ENCODE data around the gene LNPK.
"Not testable (repeated sequence)": the region's sequence is repeated elsewhere in the genome, so short reads cannot be mapped to it uniquely, and the experiment has no call there.

Gene LNPK

DNA sequence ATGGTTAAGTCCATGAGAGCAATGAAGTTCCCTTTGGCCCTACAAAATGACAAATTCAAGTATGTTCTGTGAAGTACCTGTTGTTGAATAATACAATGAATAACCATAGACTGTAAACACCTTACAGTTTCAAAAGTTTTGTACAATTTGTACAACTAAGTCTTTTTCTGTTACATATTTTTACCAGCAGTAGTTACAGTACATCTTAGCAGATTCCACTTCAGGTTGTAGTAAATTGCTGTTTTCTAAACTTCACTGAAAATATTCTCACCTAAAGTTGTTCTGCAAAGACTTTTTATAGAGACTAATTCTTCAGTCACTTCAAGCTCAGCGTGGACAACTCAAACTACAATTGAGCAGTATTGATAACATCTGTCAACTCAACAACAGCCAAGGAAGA is 28.7 kb downstream of the LNPK start:
- no peak for DNase-seq (ENCODE audit: low spot score)

DNA sequence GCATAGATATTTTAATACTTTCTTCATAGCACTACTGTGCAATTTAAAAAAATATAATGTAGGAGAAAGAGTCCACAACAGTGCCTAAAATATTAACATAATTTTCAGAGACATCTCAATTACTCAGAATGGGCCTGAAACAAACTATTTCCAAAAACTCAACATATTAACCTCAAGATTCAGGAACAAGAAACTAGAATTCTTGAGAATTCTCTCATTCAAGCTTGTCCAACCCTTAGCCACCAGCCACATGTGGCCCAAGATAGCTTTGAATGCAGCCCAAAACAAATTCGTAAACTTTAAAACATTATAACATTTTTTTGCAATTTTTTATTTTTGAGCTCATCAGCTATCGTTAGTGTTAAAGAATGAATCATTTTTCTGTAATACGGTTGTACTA is 35.2 kb downstream of the LNPK start:
- no peak for DNase-seq (ENCODE audit: low spot score)

DNA sequence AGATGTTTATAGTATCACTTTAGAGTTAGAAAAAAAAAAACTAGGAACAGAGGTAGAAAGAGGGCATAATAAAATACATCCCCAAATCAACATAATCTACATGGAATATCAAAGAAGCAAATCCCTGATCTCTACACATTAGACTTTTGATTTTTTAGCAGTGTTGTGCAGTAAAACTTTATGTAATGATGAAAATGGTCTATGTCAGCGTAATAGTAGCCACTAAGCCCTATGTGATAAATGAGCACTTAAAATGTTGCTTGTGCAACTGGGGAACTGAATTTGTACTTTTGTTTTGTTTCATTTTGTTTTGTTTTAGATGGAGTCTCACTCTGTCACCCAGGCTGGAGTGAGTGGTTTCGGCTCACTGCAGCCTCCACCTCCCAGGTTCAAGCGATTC is 36.3 kb downstream of the LNPK start:
- no peak for DNase-seq (ENCODE audit: low spot score)

DNA sequence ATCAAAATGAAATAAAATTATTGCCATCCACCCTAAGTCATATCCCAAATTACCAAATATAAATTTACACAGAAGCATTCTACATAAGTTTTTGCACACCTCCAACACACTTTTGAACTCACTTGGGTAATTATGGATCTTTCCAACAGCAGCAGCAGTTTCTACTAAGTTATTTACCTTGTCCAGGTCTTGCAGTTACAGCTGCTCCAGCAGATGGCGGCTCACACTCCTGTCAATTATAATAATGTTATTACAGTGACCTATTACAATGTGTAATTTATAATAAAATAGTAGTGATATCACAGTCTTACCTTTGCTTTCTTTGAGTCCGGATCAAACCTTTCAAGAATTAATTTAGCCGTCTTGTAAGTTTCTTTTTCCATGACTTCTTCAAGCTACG is 37.9 kb downstream of the LNPK start:
- DNase-seq (ENCODE audit: low spot score) = peak; percentile 18

DNA sequence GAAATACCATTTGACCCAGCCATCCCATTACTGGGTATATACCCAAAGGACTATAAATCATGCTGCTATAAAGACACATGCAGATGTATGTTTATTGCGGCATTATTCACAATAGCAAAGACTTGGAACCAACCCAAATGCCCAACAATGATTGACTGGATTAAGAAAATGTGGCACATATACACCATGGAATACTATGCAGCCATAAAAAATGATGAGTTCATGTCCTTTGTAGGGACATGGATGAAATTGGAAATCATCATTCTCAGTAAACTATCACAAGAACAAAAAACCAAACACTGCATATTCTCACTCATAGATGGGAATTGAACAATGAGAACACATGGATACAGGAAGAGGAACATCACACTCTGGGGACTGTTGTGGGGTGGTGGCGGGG is 38.9 kb downstream of the LNPK start:
- not testable (repeated sequence) for DNase-seq (ENCODE audit: low spot score)

DNA sequence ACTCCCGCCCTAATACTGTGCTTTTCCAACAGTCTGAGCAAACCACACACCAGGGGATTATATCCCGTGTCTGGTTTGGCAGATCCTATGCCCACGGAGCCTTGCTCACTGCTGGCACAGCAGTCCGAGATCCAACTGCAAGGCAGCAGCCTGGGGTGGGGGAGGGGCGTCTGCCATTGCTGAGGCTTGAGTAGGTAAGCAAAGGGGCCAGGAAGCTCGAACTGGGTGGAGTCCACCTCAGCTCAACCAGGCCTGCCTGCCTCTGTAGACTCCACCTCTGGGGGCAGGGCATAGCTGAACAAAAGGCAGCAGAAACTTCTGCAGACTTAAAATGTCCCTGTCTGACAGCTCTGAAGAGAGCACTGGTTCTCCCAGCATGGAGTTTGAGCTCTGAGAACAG is 44.2 kb downstream of the LNPK start:
- DNase-seq (ENCODE audit: low spot score) = no peak

DNA sequence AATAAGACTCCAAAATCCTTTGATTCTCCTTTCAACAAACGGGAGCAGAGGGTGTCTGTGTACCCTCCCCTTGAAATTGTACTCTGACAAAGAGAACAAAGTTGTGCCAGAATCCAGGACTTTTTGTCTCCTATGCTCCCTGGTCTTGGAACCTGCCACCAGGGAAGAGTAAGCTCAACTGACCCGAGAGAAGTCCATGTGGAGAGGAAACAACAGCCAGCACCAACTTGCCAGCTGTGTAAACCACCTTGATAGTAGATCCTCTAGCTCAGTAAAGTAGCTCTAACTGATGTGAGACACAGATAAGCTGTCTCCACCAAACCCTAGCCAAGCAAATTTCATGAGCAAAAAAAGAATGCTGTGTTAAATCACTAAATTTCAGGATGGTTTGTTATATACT is 46.9 kb downstream of the LNPK start:
- no peak for DNase-seq (ENCODE audit: low spot score)

DNA sequence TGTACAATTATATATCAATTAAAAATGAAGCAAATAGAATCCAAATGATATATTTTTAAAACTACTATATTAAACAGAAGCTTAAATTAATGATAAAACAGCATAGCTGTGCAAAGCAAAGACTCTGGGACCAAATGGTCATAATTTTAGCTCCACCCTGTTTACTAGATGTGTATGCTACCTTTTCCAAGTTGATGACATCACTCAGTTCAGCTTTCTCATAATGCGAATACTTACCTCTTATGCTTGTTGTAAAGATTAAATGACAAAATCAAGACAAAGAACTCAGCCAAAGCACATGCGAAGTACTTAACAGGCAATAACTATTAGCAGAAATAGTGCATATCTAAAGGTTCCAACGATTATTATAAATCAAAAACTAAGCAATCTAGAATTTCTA is 51.6 kb downstream of the LNPK start:
- DNase-seq (ENCODE audit: low spot score) = no peak

DNA sequence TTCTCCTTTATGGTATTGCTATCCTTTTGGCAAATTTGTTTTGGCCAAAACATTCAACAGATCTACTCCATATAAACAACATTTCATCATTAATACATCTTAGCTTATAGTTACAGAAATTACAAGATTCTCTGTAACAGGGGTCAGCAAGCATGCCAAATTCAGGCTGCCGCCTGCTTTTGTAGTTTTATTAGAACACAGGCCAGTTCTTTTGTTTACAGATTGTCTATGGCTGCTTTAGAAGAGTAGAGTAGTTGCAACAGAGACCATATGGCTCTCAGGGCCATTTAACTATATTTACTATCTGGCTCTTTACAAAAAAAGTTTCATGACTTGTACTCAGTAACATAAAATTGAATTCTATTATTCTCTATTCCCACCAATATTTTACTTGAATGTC is 53.9 kb downstream of the LNPK start:
- DNase-seq (ENCODE audit: low spot score) = no peak

DNA sequence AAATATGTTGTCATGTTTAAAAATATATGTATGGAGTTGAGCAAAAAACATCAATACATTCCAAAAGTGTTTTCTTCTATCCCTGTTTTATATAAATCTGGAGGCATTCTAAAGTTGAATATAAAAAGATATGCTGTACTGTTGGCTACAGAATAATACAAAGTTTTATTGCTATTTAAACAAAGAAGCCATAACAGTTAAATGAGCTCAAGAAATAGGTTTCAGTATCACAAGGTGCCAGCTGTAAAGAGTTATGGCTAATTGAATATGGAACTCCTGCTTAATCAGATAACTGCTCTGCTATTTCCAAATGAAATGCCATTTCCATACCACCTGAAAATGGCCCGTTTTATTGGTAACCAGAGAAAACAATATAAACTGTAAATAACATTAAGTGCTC is 55.0 kb downstream of the LNPK start:
- DNase-seq (ENCODE audit: low spot score) = no peak

DNA sequence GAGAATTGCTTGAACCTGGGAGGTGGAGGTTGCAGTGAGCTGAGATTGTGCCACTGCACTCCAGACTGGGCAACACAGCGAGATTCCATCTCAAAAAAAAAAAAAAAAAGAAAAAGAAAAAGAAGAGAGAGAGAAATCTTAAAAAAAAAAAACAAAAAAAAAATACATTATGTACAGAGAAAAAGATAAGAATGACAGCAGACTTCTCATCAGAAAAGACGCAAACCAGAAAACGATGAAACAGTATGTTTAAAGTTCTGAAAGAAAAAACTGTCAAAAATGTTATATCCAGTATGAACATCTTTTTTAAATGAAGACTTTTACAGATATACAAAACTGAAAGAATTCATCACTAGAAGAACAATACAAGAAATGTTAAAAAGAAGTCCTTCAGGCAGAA is 60.4 kb downstream of the LNPK start:
- no peak for DNase-seq (ENCODE audit: low spot score)

DNA sequence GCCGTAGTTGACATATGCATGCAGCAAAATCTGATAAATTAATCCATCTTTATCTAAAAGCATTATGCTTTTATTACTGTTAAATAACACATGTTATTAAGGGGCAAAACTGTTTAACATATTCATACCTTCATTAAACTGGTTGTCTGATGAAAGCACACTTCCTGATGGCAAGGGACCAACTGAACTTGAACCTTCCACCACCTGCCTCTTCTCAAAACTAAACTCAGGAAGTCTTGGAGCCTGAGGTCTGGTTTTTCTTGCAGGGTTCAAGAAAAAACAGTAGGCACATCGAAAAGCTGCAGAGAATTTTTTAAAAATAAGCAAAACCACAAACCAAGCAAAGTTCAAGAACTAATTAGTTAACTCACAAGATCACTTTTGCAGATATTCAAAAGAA is 64.9 kb downstream of the LNPK start:
- no peak for DNase-seq (ENCODE audit: low spot score)

DNA sequence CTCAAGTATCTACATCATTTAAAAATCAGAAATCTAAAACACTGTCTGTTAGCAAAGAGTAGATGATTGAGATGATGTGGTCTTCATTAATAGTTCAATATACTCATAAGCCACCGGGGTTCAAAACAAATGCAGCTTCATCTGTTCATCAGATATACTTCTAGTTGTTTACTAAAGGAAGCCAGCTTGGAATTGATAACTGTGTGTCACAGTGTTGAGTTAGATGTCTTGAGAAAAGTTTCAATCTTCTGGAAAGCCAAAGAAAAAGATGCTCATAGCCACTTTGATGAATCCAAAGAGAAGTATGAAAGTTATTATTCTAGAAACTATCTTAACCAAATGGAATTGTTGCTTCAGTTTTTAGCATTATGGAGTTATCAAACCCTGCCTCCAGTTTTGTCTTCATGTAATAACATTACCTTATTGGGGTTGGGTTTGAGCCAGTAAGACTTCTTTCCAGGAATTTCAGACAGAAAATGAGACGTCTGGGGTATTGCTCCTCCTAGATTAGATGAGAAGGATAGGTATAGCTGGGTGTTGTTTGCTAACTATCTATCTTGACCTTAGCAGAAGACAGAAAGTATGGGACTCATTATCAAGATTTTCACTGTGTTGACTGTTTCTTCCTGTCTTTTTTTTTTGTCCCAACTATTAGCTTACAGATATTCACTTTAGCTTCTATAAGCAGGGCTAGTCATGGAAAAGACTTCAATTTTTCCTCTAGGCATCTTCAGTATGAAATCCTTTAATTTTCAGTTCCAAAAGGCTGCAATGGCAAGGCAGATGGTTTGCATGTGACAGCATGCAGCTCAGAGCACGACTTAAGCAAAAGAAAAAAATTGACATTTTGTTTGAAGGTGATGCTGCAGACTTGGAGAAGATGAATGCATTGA is 66.5 kb downstream of the LNPK start:
- DNase-seq (ENCODE audit: low spot score) = no peak

DNA sequence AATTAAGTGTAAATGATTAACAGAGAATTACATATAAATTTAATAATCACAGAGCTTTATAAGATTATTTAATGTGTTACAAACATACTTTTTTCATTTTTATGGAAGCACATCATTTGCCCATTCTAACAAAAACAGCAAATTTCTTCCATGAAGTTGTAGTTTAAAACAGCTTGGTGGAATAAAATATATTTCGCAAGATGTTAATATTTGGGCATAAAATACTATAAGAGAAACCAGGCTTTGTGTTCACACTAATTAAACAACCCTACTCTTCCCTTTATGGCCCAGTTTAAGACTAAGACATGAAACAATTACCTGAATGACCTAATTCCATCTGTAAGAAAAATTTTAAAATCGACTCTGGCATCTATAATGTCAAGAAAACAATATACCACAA is 69.4 kb downstream of the LNPK start:
- DNase-seq (ENCODE audit: low spot score) = no peak

DNA sequence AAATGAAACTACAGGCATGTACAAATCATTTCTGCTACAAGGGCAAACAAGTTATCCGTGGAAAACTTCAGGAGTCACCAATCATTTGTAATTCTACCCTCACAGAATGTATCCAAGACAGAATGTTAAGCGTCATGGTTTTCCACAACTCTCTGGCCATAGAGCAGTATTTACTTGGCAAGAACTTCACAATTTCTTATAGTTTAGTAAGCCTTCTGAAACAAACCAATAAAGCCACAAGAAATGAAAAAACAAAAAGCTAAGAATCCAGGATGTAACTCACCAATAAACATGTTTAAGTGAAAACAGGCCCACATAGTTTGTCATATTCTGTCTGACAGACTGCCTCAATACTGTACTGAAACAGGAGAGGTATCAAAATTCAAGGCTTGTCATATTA is 70.3 kb downstream of the LNPK start:
- DNase-seq (ENCODE audit: low spot score) = no peak

DNA sequence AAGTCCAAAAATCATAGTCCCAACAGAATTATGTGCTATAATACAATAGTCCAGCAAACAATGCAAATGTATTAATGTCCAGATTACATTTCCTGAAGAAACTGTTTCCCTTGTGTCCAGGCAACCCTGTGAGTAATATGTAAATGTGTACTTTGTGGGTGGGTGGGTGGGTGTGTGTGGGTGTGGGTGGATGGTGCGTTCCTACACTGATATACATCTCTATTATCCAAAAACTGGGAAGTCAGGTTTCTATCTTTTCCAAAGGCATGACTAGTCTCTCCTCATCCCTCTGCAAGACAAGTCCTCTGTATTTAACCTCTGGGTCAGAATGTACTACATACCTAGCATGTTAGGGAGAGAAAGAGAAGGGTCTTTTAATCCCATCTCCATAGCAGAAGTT is 71.6 kb downstream of the LNPK start:
- no peak for DNase-seq (ENCODE audit: low spot score)

DNA sequence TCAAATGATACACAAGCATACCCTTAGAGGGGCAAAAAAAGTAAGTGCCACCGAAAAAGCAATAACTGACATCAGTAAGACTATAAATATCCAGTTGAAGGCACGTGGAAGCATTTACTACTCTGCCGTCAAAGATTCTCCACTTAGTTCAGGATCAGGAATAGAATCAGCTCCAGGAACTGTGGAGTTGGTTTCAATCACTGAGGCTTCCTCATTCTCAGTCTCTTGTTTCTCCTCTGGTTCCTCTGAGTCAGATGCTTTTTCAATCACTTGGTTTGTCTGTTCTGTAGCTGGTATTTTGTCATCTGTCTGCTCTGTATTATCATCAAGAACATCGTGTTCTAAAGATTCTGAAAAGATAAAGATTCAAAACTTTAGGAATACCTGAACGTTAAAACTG is 72.2 kb downstream of the LNPK start:
- no peak for DNase-seq (ENCODE audit: low spot score)

DNA sequence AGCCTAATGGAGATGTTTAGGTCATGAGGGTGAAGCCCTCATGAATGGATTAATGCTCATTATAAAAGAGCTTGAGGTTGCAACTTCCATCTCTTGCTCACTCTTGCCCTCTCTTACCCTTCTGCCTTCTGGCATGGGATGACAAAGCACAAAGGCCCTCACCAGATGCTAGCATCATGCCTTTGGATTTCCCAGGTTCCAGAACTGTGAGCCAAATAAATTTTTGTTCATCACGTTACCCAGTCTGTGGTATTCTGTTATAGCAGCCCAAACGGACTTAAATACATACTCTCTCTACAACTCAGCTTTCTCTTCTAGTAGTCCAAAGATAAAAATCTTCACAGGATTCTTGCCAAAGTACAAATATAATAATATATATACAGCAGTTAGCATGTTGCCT is 75.8 kb downstream of the LNPK start:
- no peak for DNase-seq (ENCODE audit: low spot score)

DNA sequence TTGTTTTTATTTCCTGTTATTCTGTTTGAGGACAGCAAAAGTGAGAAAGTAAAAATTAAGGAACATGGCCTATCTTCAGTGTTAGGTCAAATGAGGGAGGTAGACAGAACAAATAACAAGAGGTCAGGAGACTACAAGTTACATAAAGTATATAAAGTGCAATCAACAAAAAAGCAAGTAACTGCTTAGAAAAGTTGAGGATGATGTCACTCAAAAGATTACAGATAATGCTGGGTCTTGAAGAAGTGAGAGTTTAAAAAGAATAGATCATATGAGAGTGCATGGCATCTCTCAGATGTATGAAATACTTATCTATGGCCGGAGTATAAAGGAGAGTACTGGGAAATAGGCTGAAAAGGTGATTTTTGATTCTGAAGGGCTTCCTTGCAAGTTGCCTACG is 79.9 kb downstream of the LNPK start:
- DNase-seq (ENCODE audit: low spot score) = no peak

DNA sequence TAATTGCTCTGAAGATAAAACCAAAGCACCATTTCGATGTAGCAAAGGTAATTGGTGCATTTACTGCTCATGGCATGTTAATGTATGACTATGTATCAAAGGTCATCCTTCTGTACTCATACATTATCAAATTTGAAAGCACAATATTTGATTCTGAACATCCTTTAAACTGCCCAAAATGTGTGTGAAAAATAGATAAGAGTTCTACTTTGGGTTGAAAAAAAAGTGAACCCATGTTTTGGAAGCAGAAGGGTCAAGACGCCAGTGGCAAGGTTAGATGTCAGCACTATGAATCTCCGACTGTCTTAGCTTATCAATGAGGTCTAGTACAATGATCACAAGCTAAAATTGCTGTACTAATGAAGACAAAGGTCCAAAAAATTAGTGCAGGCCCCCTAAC is 83.1 kb downstream of the LNPK start:
- no peak for DNase-seq (ENCODE audit: low spot score)

DNA sequence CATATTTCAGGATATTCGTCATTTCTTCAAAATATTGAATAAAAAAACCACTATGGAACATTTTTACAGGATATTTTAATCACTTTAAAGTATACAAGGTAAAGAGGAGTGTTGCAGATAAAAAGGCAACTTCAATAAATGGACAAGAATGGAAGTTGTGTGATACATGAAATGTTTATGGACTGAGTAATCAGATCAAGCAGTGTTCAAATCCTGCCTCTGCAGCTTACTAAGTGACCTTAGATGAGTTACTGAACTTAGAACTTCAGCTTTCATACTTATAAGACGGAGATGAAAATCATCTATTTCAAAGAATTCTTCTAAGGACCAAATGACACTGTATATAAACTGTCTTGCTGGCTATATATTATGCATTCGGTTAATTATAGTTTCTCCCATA is 87.2 kb downstream of the LNPK start:
- no peak for DNase-seq (ENCODE audit: low spot score)

DNA sequence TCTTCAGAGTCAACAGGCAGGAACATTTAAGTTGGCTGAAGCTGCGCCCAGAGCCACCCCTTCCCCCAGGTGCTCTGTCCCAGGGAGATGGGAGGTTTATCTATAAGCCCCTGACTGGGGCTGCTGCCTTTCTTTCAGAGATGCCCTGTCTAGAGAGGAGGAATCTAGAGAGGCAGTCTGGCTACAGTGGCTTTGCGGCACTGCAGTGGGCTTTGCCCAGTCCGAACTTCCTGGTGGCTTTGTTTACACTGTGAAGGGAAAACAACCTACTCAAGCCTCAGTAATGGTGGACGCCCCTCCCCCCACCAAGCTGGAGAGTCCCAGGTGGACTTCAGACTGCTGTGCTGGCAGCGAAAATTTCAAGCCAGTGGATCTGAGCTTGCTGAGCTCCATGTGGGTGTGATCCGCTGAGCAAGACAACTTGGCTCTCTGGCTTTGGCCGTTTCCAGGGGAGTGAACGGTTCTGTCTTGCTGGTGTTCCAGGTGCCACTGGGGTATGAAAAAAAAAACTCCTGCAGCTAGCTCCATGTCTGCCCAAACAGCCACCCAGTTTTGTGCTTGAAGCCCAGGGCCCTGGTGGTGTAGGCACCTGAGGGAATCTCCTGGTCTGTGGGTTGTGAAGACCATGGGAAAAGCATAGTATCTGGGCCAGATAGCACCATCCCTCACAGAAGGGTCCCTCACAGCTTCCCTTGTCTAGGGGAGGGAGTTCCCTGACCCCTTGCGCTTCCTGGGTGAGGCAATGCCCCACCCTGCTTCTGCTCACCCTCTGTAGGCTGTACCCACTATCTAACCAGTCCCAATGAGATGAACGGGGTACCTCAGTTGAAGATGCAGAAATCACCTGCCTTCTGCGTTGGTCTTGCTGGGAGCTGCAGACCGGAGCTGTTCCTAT is 88.0 kb downstream of the LNPK start:
- DNase-seq (ENCODE audit: low spot score) = not testable (repeated sequence)

DNA sequence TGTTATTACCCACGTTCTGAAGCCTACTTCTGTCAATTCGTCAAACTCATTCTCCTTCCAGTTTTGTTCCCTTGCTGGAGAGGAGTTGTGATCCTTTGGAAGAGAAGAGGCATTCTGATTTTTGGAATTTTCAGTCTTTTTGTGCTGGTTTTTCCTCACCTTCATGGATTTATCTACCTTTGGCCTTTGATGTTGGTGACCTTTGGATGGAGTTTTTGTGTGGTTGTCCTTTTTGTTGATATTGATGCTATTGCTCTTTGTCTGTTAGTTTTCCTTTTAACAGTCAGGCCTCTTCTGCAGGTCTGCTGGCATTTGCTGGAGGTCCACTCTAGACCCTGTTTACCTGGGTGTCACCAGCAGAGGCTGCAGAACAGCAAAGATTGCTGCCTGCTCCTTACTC is 88.8 kb downstream of the LNPK start:
- not testable (repeated sequence) for DNase-seq (ENCODE audit: low spot score)

Measured in NAMALWA (cell line).